Islet precursor cell (in vitro differentiated cells): ENCODE results near the gene DTNA.

ENCODE experiments used
- DNase-seq: peaks from one replicate; pipeline ENCODE4 v3.0.0-alpha.2; 2018

Gene DTNA

GRCh38 chr18:34773961-34774766 is 64.1 kb downstream of the DTNA start:
- DNase-seq = no peak

GRCh38 chr18:34775461-34775860 is 65.4 kb downstream of the DTNA start:
- DNase-seq = no peak

GRCh38 chr18:34779112-34779511 is 69.0 kb downstream of the DTNA start:
- no peak for DNase-seq

GRCh38 chr18:34780856-34781255 is 70.8 kb downstream of the DTNA start:
- DNase-seq = no peak

GRCh38 chr18:34783501-34783900 is 73.4 kb downstream of the DTNA start:
- DNase-seq = no peak

- DNase-seq = no peak
These were observed 76.2 kb downstream of the DTNA start for GRCh38 chr18:34786162-34786741.

- no peak for DNase-seq
These were observed 77.9 kb downstream of the DTNA start for GRCh38 chr18:34787931-34788532.

GRCh38 chr18:34789768-34790344 is 79.8 kb downstream of the DTNA start:
- DNase-seq = no peak

- no peak for DNase-seq
These were observed 84.2 kb downstream of the DTNA start for GRCh38 chr18:34794348-34794747.

GRCh38 chr18:34795070-34795732 is 85.1 kb downstream of the DTNA start:
- DNase-seq = no peak

GRCh38 chr18:34796035-34796657 is 86.0 kb downstream of the DTNA start:
- DNase-seq = no peak

- no peak for DNase-seq
These were observed 89.2 kb downstream of the DTNA start for GRCh38 chr18:34799291-34799690.

- DNase-seq = no peak
These were observed 90.3 kb downstream of the DTNA start for GRCh38 chr18:34800381-34800780.

- DNase-seq = peak; percentile 82
These were observed 91.7 kb downstream of the DTNA start for GRCh38 chr18:34801774-34802173.

GRCh38 chr18:34802959-34803358 is 92.9 kb downstream of the DTNA start:
- DNase-seq = no peak

GRCh38 chr18:34803877-34804400 is 93.8 kb downstream of the DTNA start:
- no peak for DNase-seq

- DNase-seq = no peak
These were observed 95.2 kb downstream of the DTNA start for GRCh38 chr18:34805103-34805877.

GRCh38 chr18:34805878-34806351 is 95.8 kb downstream of the DTNA start:
- DNase-seq = no peak

- no peak for DNase-seq
These were observed 96.4 kb downstream of the DTNA start for GRCh38 chr18:34806527-34806926.

- DNase-seq = peak; percentile 92
These were observed 97.2 kb downstream of the DTNA start for GRCh38 chr18:34807106-34807796.

GRCh38 chr18:34808389-34808788 is 98.3 kb downstream of the DTNA start:
- DNase-seq = no peak
